GM19452 (cell line): ENCODE measurements around the gene WDR19.
"Not testable (repeated sequence)": the region's sequence is repeated elsewhere in the genome, so short reads cannot be mapped to it uniquely, and the experiment has no call there.

Source experiments
- ATAC-seq: cut with Tn5 transposase; IDR thresholded peaks from one replicate; pipeline ENCODE4 v1.9.1; 2021; ENCODE audit not compliant: unreplicated experiment

Gene WDR19

GRCh38 chr4:39181905-39182638, at the start of gene WDR19:
TSS of gene WDR19 (plus strand) at chr4:39182529. CDS start at chr4:39182558, 29 bp downstream.
- ATAC-seq, result peak; percentile 99

GRCh38 chr4:39133623-39134022, 48.7 kb upstream of the WDR19 start:
- ATAC-seq, result no peak

GRCh38 chr4:39134683-39135306, 47.5 kb upstream of the WDR19 start:
- ATAC-seq, result no peak

- ATAC-seq, result not testable (repeated sequence)
These were observed 44.1 kb upstream of the WDR19 start for GRCh38 chr4:39138227-39138626.

GRCh38 chr4:39146211-39146610, 36.1 kb upstream of the WDR19 start:
- no peak for ATAC-seq

GRCh38 chr4:39154009-39154408, 28.3 kb upstream of the WDR19 start:
- ATAC-seq, result no peak

GRCh38 chr4:39157520-39157919, 24.8 kb upstream of the WDR19 start:
- ATAC-seq, result no peak

- ATAC-seq, result no peak
These were observed 16.2 kb upstream of the WDR19 start for GRCh38 chr4:39166177-39166576.

GRCh38 chr4:39166669-39167068, 15.7 kb upstream of the WDR19 start:
- ATAC-seq, result no peak

GRCh38 chr4:39169426-39169825, 12.9 kb upstream of the WDR19 start:
- ATAC-seq, result no peak

- ATAC-seq, result no peak
These were observed 12.0 kb upstream of the WDR19 start for GRCh38 chr4:39170301-39170700.

- ATAC-seq, result no peak
These were observed 3.6 kb upstream of the WDR19 start for GRCh38 chr4:39178706-39179105.

GRCh38 chr4:39179681-39180080, 2.6 kb upstream of the WDR19 start:
- ATAC-seq, result no peak

- ATAC-seq, result not testable (repeated sequence)
These were observed 1.7 kb upstream of the WDR19 start for GRCh38 chr4:39180629-39181028.

- ATAC-seq, result no peak
These were observed 817 bp upstream of the WDR19 start for GRCh38 chr4:39181520-39181904.

GRCh38 chr4:39201963-39202362, 19.6 kb downstream of the WDR19 start:
- no peak for ATAC-seq

GRCh38 chr4:39204543-39204942, 22.2 kb downstream of the WDR19 start:
- no peak for ATAC-seq

GRCh38 chr4:39205000-39205399, 22.7 kb downstream of the WDR19 start:
- ATAC-seq, result no peak

GRCh38 chr4:39205476-39205875, 23.1 kb downstream of the WDR19 start:
- no peak for ATAC-seq

- no peak for ATAC-seq
These were observed 45.6 kb downstream of the WDR19 start for GRCh38 chr4:39227906-39228305.

- ATAC-seq, result no peak
These were observed 46.0 kb downstream of the WDR19 start for GRCh38 chr4:39228377-39228776.

GRCh38 chr4:39230462-39230861, 48.1 kb downstream of the WDR19 start:
- no peak for ATAC-seq

GRCh38 chr4:39231660-39232059, 49.3 kb downstream of the WDR19 start:
- no peak for ATAC-seq
